Fibroblast of lung (primary cell): ENCODE data around the gene NDOR1.

Experiments
- CTCF ChIP-seq, 2 donors: IDR thresholded peaks in 1 of 2; conservative IDR thresholded peaks in 1 of 2; 1 replicate in 1 of 2; 2 replicates in 1 of 2; pipeline ENCODE4 v1.5.1; 2011 to 2012; ENCODE audit warnings: low read length in 2 of 2, control low read depth in 1 of 2, inconsistent platforms in 1 of 2, low read depth in 1 of 2, mild to moderate bottlenecking in 1 of 2
- EZH2 ChIP-seq: IDR thresholded peaks from 2 replicates; pipeline ENCODE4 v1.5.1; 2012; ENCODE audit warnings: low read length, control low read depth, mild to moderate bottlenecking; ENCODE audit errors: missing control alignments

- TF ChIP-seq EZH2 (peak; percentile 20), CTCF (conservative IDR thresholded peaks at IDR 0.05 in 1 of 2, IDR thresholded peaks at IDR 0.05 in 1 of 2; ENCODE audit: low read depth in 1 of 2, low read length in 2 of 2) (no peak)
Measured at GRCh38 chr9:137159105-137160053, 46.1 kb upstream of the NDOR1 start.
